Hepatocyte (in vitro differentiated cells): ENCODE results near the gene EHBP1. TPM values are rescaled to one million over a fixed set of nuclear protein-coding genes. Genes with fewer than 3 reads are reported as not detected.

ENCODE experiments used
- DNase-seq: peaks from one replicate; pipeline ENCODE4 v3.0.0-alpha.2; 2016; ENCODE audit warnings: low spot score
- H2AFZ ChIP-seq: fragments of 200-600 bp; sonication (generic); 2 replicates; pipeline ENCODE4 v1.6.0; 2016; ENCODE audit warnings: antibody characterized with exemption, mild to moderate bottlenecking
- H3K27ac ChIP-seq: fragments of 200-600 bp; sonication (generic); 2 replicates; pipeline ENCODE4 v1.5.1; 2016; ENCODE audit warnings: mild to moderate bottlenecking
- H3K27me3 ChIP-seq: fragments of 200-600 bp; sonication (generic); 2 replicates; pipeline ENCODE4 v1.6.1; 2016
- H3K36me3 ChIP-seq: fragments of 200-600 bp; sonication (generic); replicated peaks from 2 replicates; pipeline ENCODE4 v1.5.1; 2016; ENCODE audit warnings: low read depth; ENCODE audit not compliant: insufficient read depth
- H3K4me1 ChIP-seq: fragments of 200-600 bp; sonication (generic); 2 replicates; pipeline ENCODE4 v1.5.1; 2016; ENCODE audit warnings: mild to moderate bottlenecking, moderate library complexity; ENCODE audit not compliant: insufficient read depth
- H3K4me2 ChIP-seq: fragments of 200-600 bp; sonication (generic); 2 replicates; pipeline ENCODE4 v1.6.0; 2016
- H3K4me3 ChIP-seq: fragments of 200-600 bp; sonication (generic); 2 replicates; pipeline ENCODE4 v1.5.1; 2016; ENCODE audit warnings: mild to moderate bottlenecking
- H3K79me2 ChIP-seq: fragments of 200-600 bp; sonication (generic); 2 replicates; pipeline ENCODE4 v1.6.0; 2017; ENCODE audit warnings: mild to moderate bottlenecking
- H3K9me2 ChIP-seq: fragments of 200-600 bp; sonication (generic); replicated peaks from 2 replicates; pipeline ENCODE4 v1.6.0; 2017; ENCODE audit warnings: mild to moderate bottlenecking; ENCODE audit not compliant: insufficient read depth
- H3K9me3 ChIP-seq: fragments of 200-600 bp; sonication (generic); 2 replicates; pipeline ENCODE4 v1.5.1; 2016; ENCODE audit warnings: low read depth, mild to moderate bottlenecking
- H4K20me1 ChIP-seq: fragments of 200-600 bp; sonication (generic); 2 replicates; pipeline ENCODE4 v1.6.0; 2016; ENCODE audit warnings: mild to moderate bottlenecking; ENCODE audit not compliant: insufficient read depth, poor library complexity, severe bottlenecking
- EZH2 ChIP-seq: fragments of 200-600 bp; sonication (generic); IDR thresholded peaks from 2 replicates; pipeline ENCODE4 v1.6.1; 2016; ENCODE audit warnings: antibody characterized with exemption, mild to moderate bottlenecking, borderline replicate concordance
- EZH2phosphoT487 ChIP-seq: fragments of 200-600 bp; sonication (generic); IDR thresholded peaks from one replicate; pipeline ENCODE4 v1.6.1; 2018; ENCODE audit warnings: antibody characterized with exemption, mild to moderate bottlenecking, low read depth, moderate library complexity; ENCODE audit not compliant: unreplicated experiment, severe bottlenecking
- WGBS: methylation state at CpG from one replicate; pipeline ENCODE4 v1.1.6; 2016; ENCODE audit warnings: low lambda C conversion rate; ENCODE audit errors: missing lambda C conversion rate; 5-methylcytosine and 5-hydroxymethylcytosine counted together
- polyA plus RNA-seq: library from polyadenylated mRNA; unstranded; fragments of >200 nt; fragmentation: Nextera tagmentation; extraction: Ambion mirVana; gene quantifications from 2 replicates; pipeline ENCODE4 v1.2.1, GENCODE V29; 2016
- total RNA-seq: library from RNA; depleted of rRNA; stranded (reverse); fragments of >200 nt; gene quantifications from 2 replicates; pipeline ENCODE4 v1.2.3, GENCODE V29; 2014
- TF ChIP-seq, protein P1 (sequence below): fragments of 200-600 bp; sonication (generic); IDR thresholded peaks from 2 replicates; pipeline ENCODE4 v1.5.1; 2016; ENCODE audit warnings: antibody characterized with exemption, mild to moderate bottlenecking; ENCODE audit not compliant: poor library complexity

The EHBP1 gene
- total and polyA plus RNA-seq, 2 experiments from 2014 or later = 11.4 to 34.6 TPM

GRCh38 chr2:62662131-62662530 is 43.4 kb upstream of the EHBP1 start:
- no peak for DNase-seq
- Histone ChIP-seq H4K20me1 (no peaks in the 10 kb centered on the region), H3K4me2 (no peak overlapping the region), H3K9me3 (no peaks in the 10 kb centered on the region), H3K27me3 (no peaks in the 10 kb centered on the region), H3K27ac (peak overlapping the region; percentile 23), H3K4me3 (no peak overlapping the region), H3K36me3 (no peaks in the 10 kb centered on the region), H3K9me2 (no peaks in the 10 kb centered on the region), H3K4me1 (peaks cover 28% of the 10 kb centered on the region), H3K79me2 (no peaks in the 10 kb centered on the region), H2AFZ (no peak overlapping the region)
- TF ChIP-seq, protein P1, sequence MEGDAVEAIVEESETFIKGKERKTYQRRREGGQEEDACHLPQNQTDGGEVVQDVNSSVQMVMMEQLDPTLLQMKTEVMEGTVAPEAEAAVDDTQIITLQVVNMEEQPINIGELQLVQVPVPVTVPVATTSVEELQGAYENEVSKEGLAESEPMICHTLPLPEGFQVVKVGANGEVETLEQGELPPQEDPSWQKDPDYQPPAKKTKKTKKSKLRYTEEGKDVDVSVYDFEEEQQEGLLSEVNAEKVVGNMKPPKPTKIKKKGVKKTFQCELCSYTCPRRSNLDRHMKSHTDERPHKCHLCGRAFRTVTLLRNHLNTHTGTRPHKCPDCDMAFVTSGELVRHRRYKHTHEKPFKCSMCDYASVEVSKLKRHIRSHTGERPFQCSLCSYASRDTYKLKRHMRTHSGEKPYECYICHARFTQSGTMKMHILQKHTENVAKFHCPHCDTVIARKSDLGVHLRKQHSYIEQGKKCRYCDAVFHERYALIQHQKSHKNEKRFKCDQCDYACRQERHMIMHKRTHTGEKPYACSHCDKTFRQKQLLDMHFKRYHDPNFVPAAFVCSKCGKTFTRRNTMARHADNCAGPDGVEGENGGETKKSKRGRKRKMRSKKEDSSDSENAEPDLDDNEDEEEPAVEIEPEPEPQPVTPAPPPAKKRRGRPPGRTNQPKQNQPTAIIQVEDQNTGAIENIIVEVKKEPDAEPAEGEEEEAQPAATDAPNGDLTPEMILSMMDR = no peak
- TF ChIP-seq EZH2 (no peak), EZH2phosphoT487 (no peak)
- 94% methylated on average over 2 of the region's 2 CpGs for WGBS

DNA sequence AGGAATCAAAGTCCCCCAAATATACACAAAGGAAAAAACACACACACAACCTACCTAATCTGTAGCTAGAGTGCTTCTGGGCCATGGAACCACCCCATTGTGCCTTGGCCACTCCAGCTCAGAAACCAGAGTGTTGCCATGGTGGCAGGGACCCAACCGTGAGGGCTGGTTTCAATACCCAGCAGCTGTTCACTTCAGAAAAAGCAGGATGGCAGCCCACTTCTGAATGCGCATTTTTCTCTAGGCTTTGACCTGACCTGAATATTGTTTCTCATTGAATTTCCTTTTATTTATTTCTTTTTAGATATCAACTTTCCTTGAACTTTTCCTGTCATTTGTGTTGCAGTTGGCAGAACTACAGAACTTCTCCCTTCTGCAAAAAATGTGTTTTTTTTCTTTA is 43.0 kb upstream of the EHBP1 start:
- Histone ChIP-seq H2AFZ (no peak overlapping the region), H3K9me2 (no peaks in the 10 kb centered on the region), H3K36me3 (no peaks in the 10 kb centered on the region), H4K20me1 (no peaks in the 10 kb centered on the region), H3K27me3 (no peaks in the 10 kb centered on the region), H3K9me3 (no peaks in the 10 kb centered on the region), H3K4me3 (no peak overlapping the region), H3K4me2 (peak overlapping the region; percentile 8), H3K27ac (peak overlapping the region; percentile 23), H3K79me2 (no peaks in the 10 kb centered on the region), H3K4me1 (peaks cover 28% of the 10 kb centered on the region)
- WGBS = 61% methylated on average over 2 of the region's 2 CpGs
- DNase-seq = no peak
- TF ChIP-seq, protein P1 = no peak
- TF ChIP-seq EZH2 (no peak), EZH2phosphoT487 (no peak)

DNA sequence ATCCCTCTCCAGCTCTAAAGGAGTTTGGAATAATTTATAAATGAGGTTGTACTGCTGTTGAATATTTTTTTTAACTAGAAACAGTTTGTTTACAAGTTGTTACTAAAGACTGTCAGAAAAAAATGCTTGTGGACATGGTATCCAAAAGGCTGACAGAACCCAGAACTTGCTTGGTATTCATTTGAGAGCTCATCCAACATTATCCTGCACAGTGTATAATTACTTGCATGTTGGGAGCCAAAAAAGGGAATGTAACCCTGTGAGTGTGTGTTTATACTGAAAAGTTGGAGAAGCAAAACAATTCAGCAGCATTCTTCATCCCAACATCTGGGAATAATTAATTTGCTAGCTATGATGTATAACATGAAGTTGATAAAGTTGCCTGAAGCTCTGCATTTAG is 42.1 kb upstream of the EHBP1 start:
- no peaks in the 10 kb centered on the region for H3K36me3 ChIP-seq
- peaks cover 28% of the 10 kb centered on the region for H3K4me1 ChIP-seq
- H3K27me3 ChIP-seq = no peaks in the 10 kb centered on the region
- H3K4me3 ChIP-seq = no peak overlapping the region
- no peak for TF ChIP-seq EZH2phosphoT487
- no peak for TF ChIP-seq EZH2
- TF ChIP-seq, protein P1 = no peak
- no peak overlapping the region for H2AFZ ChIP-seq
- H3K9me2 ChIP-seq = no peaks in the 10 kb centered on the region
- H3K9me3 ChIP-seq = no peaks in the 10 kb centered on the region
- H3K79me2 ChIP-seq = no peaks in the 10 kb centered on the region
- peak; percentile 38 for DNase-seq
- peak overlapping the region; percentile 8 for H3K4me2 ChIP-seq
- no peaks in the 10 kb centered on the region for H4K20me1 ChIP-seq
- H3K27ac ChIP-seq = peak overlapping the region; percentile 79
